Amniotic epithelial cell (primary cell): Measurements from ENCODE around the gene DAPP1.
"Not testable (repeated sequence)": the region's sequence is repeated elsewhere in the genome, so short reads cannot be mapped to it uniquely, and the experiment has no call there.

Experiments
- DNase-seq: peaks from one replicate; pipeline ENCODE4 v3.0.0-alpha.2; 2010; ENCODE audit warnings: low read depth

DAPP1 gene

GRCh38 chr4:99816545-99817308 lies at the start of gene DAPP1:
Gene DAPP1 (plus strand): TSS chr4:99816827. CDS start chr4:99816914, 87 bp downstream.
- no peak for DNase-seq

- not testable (repeated sequence) for DNase-seq
These were observed 45.8 kb upstream of the DAPP1 start for GRCh38 chr4:99770842-99771241.

GRCh38 chr4:99783940-99784339 lies 32.7 kb upstream of the DAPP1 start:
- no peak for DNase-seq

GRCh38 chr4:99784842-99785241 lies 31.8 kb upstream of the DAPP1 start:
- DNase-seq, result no peak

GRCh38 chr4:99790796-99791617 lies 25.6 kb upstream of the DAPP1 start:
- peak; percentile 7 for DNase-seq

GRCh38 chr4:99800332-99801004 lies 16.2 kb upstream of the DAPP1 start:
- DNase-seq, result no peak

GRCh38 chr4:99801005-99801699 lies 15.5 kb upstream of the DAPP1 start:
- no peak for DNase-seq

- DNase-seq, result no peak
These were observed 13.0 kb upstream of the DAPP1 start for GRCh38 chr4:99803566-99804101.

GRCh38 chr4:99806545-99806944 lies 10.1 kb upstream of the DAPP1 start:
- no peak for DNase-seq

- DNase-seq, result no peak
These were observed 9.0 kb upstream of the DAPP1 start for GRCh38 chr4:99807666-99808065.

GRCh38 chr4:99808260-99808857 lies 8.3 kb upstream of the DAPP1 start:
- peak; percentile 33 for DNase-seq

- no peak for DNase-seq
These were observed 7.3 kb upstream of the DAPP1 start for GRCh38 chr4:99809326-99809725.

- DNase-seq, result no peak
These were observed 6.1 kb upstream of the DAPP1 start for GRCh38 chr4:99810536-99810935.

- no peak for DNase-seq
These were observed 5.5 kb upstream of the DAPP1 start for GRCh38 chr4:99811117-99811516.

- peak; percentile 40 for DNase-seq
These were observed 4.8 kb upstream of the DAPP1 start for GRCh38 chr4:99811850-99812249.

- peak; percentile 63 for DNase-seq
These were observed 1.0 kb upstream of the DAPP1 start for GRCh38 chr4:99815597-99816011.

- DNase-seq, result no peak
These were observed 773 bp downstream of the DAPP1 start for GRCh38 chr4:99817309-99817890.

- no peak for DNase-seq
These were observed 2.0 kb downstream of the DAPP1 start for GRCh38 chr4:99818661-99819060.

GRCh38 chr4:99821918-99822503 lies 5.4 kb downstream of the DAPP1 start:
- no peak for DNase-seq

- no peak for DNase-seq
These were observed 6.1 kb downstream of the DAPP1 start for GRCh38 chr4:99822734-99823133.
